GM18526 (cell line): ENCODE measurements around the gene SERINC3.

Experiments used
- POLR2A ChIP-seq: IDR thresholded peaks from 3 replicates; pipeline ENCODE4 v1.6.1; 2011; ENCODE audit not compliant: insufficient read length; ENCODE audit errors: extremely low read depth

The SERINC3 gene

GRCh38 chr20:44542890-44543289, 21.0 kb upstream of the SERINC3 start:
- TF ChIP-seq POLR2A: no peak

DNA sequence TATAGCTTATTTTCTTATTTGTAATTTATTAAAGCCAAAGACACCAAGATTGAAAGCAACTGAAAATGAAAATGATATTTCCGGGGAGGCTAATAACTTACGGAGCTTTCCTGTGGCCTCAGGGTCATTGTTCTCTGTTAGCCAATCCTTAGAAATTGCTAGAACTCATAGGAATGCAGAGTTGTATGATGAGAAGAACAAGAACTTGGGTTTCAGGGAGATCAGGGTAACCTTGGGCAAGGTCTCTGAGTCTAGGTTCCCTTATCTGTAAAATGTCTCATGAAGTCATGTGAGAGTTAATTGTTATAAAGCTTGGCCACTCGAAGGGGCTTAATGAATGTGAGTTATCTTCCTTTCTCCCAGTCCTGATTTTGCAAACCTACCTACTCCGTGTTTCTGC, 20.1 kb upstream of the SERINC3 start:
- TF ChIP-seq POLR2A: no peak

- TF ChIP-seq POLR2A: no peak
These were observed 19.0 kb upstream of the SERINC3 start for GRCh38 chr20:44540834-44541233.

DNA sequence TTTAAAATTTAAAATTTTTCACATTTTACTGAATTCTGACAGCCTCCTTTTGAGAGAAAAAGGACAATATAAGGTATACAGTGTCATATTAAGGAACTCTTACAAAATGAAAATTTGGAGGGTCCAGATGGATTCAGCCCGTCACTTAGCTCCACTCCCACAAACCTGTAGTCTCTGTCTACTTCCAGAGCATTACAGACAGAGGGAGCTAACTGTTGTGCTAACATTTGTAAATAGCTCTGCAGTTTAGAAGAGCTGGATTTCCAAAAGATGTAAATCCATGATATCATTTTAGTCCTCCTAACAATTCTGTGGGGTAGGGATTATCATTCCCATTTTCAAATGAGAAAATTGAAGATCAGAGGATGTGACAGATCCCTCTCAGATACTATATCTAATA, 16.1 kb upstream of the SERINC3 start:
- TF ChIP-seq POLR2A: no peak

DNA sequence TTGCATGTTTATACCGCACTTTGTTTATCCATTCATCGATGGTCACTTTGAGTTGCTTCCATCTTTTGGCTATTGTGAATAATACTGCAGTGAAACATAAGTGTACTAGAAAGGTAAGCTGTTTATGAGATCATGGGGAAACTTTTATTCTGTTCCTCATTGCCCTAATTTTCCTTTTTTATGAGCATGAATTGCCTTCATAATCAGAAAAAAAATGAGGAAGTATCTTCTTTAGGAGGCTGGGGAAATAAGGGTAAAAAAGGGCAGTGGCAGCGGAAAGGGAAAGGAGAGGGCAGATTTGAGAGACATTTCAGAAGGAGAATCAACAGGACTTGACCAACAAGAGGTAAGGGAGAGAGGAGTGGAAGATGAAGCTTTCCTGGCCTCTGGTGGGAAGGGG, 14.3 kb upstream of the SERINC3 start:
- TF ChIP-seq POLR2A: no peak

GRCh38 chr20:44533928-44534327, 12.1 kb upstream of the SERINC3 start:
- no peak for TF ChIP-seq POLR2A

DNA sequence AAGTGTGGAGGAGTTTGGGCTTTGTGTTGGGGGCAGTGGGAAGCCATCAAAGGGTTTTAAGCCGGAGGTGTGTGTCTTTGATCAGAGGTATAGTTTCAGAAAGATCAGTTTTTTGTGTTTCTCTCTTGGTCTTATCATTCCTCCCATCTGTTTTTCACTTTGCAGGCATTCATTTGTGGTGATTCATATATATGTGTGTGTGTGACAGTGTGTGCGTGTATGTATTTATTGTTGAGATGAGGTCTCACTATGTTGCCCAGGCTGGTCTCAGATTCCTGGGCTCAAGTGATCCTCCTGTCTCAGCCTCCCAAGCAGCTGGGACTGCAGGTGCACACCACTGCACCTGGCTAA, 11.1 kb upstream of the SERINC3 start:
- TF ChIP-seq POLR2A: no peak

GRCh38 chr20:44532259-44532980, 10.6 kb upstream of the SERINC3 start:
- no peak for TF ChIP-seq POLR2A

DNA sequence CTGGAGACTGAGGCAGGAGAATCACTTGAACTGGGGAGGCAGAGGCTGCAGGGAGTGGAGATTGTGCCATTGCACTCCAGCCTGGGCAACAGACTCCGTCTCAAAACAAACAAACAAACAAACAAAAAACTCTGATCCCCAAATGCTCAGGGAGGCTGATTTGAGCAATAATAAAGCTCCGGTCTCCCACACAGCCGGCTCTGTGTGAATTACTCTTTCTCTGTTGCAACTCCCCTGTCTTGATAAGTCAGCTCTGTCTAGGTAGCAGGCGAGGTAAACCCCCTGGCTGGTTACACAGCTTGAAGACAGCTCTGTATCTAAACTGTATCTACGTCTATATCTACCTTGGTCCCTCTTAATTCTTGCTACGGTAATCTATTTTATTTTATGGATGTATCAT, 6.4 kb upstream of the SERINC3 start:
- no peak for TF ChIP-seq POLR2A

DNA sequence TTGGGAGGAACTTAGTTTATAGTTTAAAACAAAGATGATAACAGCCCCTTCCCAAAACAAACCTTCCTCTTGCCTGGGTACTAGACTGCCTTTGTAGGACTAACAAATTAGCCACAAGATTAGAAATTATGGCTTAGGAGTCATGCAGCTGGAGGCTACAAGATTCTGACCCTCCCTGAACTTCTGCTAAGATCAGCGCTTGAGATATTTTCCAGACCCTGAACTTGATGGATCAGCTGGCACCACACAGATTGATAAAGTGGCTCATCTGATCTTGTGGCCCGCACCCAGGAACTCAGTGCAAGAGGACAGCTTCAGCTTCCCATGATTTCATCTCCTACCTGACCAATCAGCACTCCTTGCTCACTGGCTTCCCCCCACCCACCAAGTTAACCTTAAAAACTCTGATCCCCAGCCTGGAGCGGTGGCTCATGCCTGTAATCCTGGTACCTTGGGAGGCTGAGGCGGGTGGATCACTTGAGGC, 5.9 kb upstream of the SERINC3 start:
- TF ChIP-seq POLR2A: no peak

DNA sequence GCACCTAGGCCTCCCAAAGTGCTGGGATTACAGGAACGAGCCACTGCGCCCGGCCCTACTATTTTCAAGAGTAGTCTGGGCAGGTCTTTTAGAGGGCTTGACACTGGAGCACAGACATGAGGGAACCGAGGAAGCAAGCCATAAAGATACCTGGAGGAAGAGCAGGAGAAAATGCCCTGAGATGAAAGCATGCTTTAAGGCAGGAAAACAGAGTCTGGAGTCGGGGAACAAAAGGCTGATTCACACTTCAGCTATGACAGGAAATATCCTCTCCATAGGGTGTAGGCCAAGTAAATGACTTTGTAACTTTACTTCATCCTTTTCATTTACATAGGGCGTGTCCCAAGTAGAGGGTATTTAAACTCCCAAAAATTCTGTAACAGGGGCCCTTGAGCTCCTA, 4.3 kb upstream of the SERINC3 start:
- TF ChIP-seq POLR2A: no peak

GRCh38 chr20:44523746-44524145, 1.9 kb upstream of the SERINC3 start:
- TF ChIP-seq POLR2A: no peak

DNA sequence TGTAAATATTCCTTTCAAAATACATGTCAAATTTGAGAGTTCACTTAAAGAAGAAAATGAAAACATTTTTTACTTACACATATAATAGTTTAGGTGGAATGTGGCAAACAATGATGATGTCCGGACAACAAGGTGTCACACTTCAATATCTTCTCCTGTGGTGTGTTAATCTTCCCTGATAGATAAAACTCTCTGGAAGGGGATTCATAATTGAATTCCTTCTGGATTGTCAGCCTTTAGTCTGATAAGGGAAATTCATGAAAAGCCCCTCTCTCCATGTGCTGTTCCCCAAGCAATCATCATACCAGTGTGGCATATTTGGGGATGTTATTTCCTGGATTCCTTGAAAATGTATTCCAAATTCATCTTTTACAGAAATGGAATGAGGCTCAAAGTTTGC, 971 bp upstream of the SERINC3 start:
- no peak for TF ChIP-seq POLR2A

- TF ChIP-seq POLR2A: no peak
These were observed 989 bp downstream of the SERINC3 start for GRCh38 chr20:44520881-44521280.

GRCh38 chr20:44518248-44518647, 3.6 kb downstream of the SERINC3 start:
- no peak for TF ChIP-seq POLR2A

GRCh38 chr20:44517454-44517853, 4.4 kb downstream of the SERINC3 start:
- TF ChIP-seq POLR2A: no peak

- TF ChIP-seq POLR2A: no peak
These were observed 5.4 kb downstream of the SERINC3 start for GRCh38 chr20:44516491-44516890.
